ENCODE data around the gene PCBP3.

PCBP3 gene

GRCh38 chr21:45779226-45779625 lies 135.7 kb downstream of the PCBP3 start:
- Mint-ChIP-seq H3K9me3 (peaks cover 9% of the 10 kb centered on the region), H3K27me3 (no peaks in the 10 kb centered on the region), H3K4me3 (no peak overlapping the region), H3K36me3 (peaks cover 14% of the 10 kb centered on the region), H3K27ac (no peak overlapping the region), H3K4me1 (no peaks in the 10 kb centered on the region)

- Mint-ChIP-seq H3K27me3 (no peaks in the 10 kb centered on the region), H3K27ac (no peak overlapping the region), H3K4me3 (no peak overlapping the region)
Measured at GRCh38 chr21:45780647-45781046, 137.1 kb downstream of the PCBP3 start.

GRCh38 chr21:45781741-45782140 lies 138.2 kb downstream of the PCBP3 start:
- H3K4me3 Mint-ChIP-seq = no peak overlapping the region
- H3K27ac Mint-ChIP-seq = no peak overlapping the region
- peaks cover 6% of the 10 kb centered on the region for H3K9me3 Mint-ChIP-seq
- no peaks in the 10 kb centered on the region for H3K4me1 Mint-ChIP-seq
- H3K27me3 Mint-ChIP-seq = no peaks in the 10 kb centered on the region
- H3K36me3 Mint-ChIP-seq = peaks cover 9% of the 10 kb centered on the region

More at GRCh38 chr21:45780647-45781046, 137.1 kb downstream of the PCBP3 start:
- Mint-ChIP-seq H3K36me3 (peaks cover 14% of the 10 kb centered on the region), H3K4me1 (no peaks in the 10 kb centered on the region), H3K9me3 (peaks cover 9% of the 10 kb centered on the region)

- Mint-ChIP-seq H3K27me3 (no peaks in the 10 kb centered on the region), H3K4me3 (no peak overlapping the region), H3K9me3 (no peaks in the 10 kb centered on the region), H3K4me1 (peaks cover 8% of the 10 kb centered on the region), H3K27ac (no peak overlapping the region), H3K36me3 (no peaks in the 10 kb centered on the region)
Measured at GRCh38 chr21:45786660-45787059, 143.1 kb downstream of the PCBP3 start.

- Mint-ChIP-seq H3K4me3 (no peak overlapping the region), H3K27me3 (no peaks in the 10 kb centered on the region), H3K4me1 (peaks cover 8% of the 10 kb centered on the region), H3K27ac (no peak overlapping the region), H3K9me3 (no peaks in the 10 kb centered on the region), H3K36me3 (no peaks in the 10 kb centered on the region)
Measured at GRCh38 chr21:45787371-45787770, 143.8 kb downstream of the PCBP3 start.

- Mint-ChIP-seq H3K9me3 (no peaks in the 10 kb centered on the region), H3K36me3 (no peaks in the 10 kb centered on the region), H3K27ac (peak overlapping the region; percentile 65), H3K27me3 (no peaks in the 10 kb centered on the region), H3K4me3 (no peak overlapping the region), H3K4me1 (peaks cover 8% of the 10 kb centered on the region)
Measured at GRCh38 chr21:45788198-45788597, 144.7 kb downstream of the PCBP3 start.

- H3K36me3 Mint-ChIP-seq = no peaks in the 10 kb centered on the region
- no peaks in the 10 kb centered on the region for H3K9me3 Mint-ChIP-seq
- H3K27me3 Mint-ChIP-seq = no peaks in the 10 kb centered on the region
- peak overlapping the region; percentile 65 for H3K27ac Mint-ChIP-seq
- peaks cover 8% of the 10 kb centered on the region for H3K4me1 Mint-ChIP-seq
- no peak overlapping the region for H3K4me3 Mint-ChIP-seq
Measured at GRCh38 chr21:45788637-45789506, 145.3 kb downstream of the PCBP3 start.

GRCh38 chr21:45790427-45790826 lies 146.9 kb downstream of the PCBP3 start:
- peaks cover 8% of the 10 kb centered on the region for H3K4me1 Mint-ChIP-seq
- H3K36me3 Mint-ChIP-seq = no peaks in the 10 kb centered on the region
- H3K27ac Mint-ChIP-seq = peak overlapping the region; percentile 33
- H3K4me3 Mint-ChIP-seq = no peak overlapping the region
- no peaks in the 10 kb centered on the region for H3K27me3 Mint-ChIP-seq
- no peaks in the 10 kb centered on the region for H3K9me3 Mint-ChIP-seq

- Mint-ChIP-seq H3K9me3 (no peaks in the 10 kb centered on the region), H3K27me3 (no peaks in the 10 kb centered on the region), H3K36me3 (no peaks in the 10 kb centered on the region), H3K27ac (no peak overlapping the region), H3K4me3 (no peak overlapping the region), H3K4me1 (peaks cover 8% of the 10 kb centered on the region)
Measured at GRCh38 chr21:45791562-45792418, 148.3 kb downstream of the PCBP3 start.

- Mint-ChIP-seq H3K9me3 (no peaks in the 10 kb centered on the region), H3K36me3 (no peaks in the 10 kb centered on the region), H3K27ac (no peak overlapping the region), H3K27me3 (no peaks in the 10 kb centered on the region), H3K4me1 (peaks cover 8% of the 10 kb centered on the region), H3K4me3 (no peak overlapping the region)
Measured at GRCh38 chr21:45792682-45793383, 149.3 kb downstream of the PCBP3 start.

- Mint-ChIP-seq H3K36me3 (no peaks in the 10 kb centered on the region), H3K27me3 (no peaks in the 10 kb centered on the region), H3K9me3 (no peaks in the 10 kb centered on the region), H3K27ac (no peak overlapping the region), H3K4me3 (no peak overlapping the region), H3K4me1 (peaks cover 3% of the 10 kb centered on the region)
Measured at GRCh38 chr21:45794027-45794426, 150.5 kb downstream of the PCBP3 start.

GRCh38 chr21:45796003-45796402 lies 152.5 kb downstream of the PCBP3 start:
- no peaks in the 10 kb centered on the region for H3K4me1 Mint-ChIP-seq
- no peak overlapping the region for H3K4me3 Mint-ChIP-seq
- H3K27me3 Mint-ChIP-seq = no peaks in the 10 kb centered on the region
- no peaks in the 10 kb centered on the region for H3K36me3 Mint-ChIP-seq
- H3K27ac Mint-ChIP-seq = no peak overlapping the region
- H3K9me3 Mint-ChIP-seq = no peaks in the 10 kb centered on the region

- no peaks in the 10 kb centered on the region for H3K27me3 Mint-ChIP-seq
- no peaks in the 10 kb centered on the region for H3K36me3 Mint-ChIP-seq
- H3K9me3 Mint-ChIP-seq = no peaks in the 10 kb centered on the region
- H3K4me3 Mint-ChIP-seq = no peak overlapping the region
- no peaks in the 10 kb centered on the region for H3K4me1 Mint-ChIP-seq
- no peak overlapping the region for H3K27ac Mint-ChIP-seq
Measured at GRCh38 chr21:45797338-45797737, 153.8 kb downstream of the PCBP3 start.

GRCh38 chr21:45799765-45800338 lies 156.3 kb downstream of the PCBP3 start:
- Mint-ChIP-seq H3K9me3 (no peaks in the 10 kb centered on the region), H3K27me3 (no peaks in the 10 kb centered on the region), H3K27ac (no peak overlapping the region), H3K36me3 (no peaks in the 10 kb centered on the region), H3K4me3 (no peak overlapping the region), H3K4me1 (no peaks in the 10 kb centered on the region)

GRCh38 chr21:45800339-45801080 lies 157.0 kb downstream of the PCBP3 start:
- H3K27ac Mint-ChIP-seq = no peak overlapping the region
- no peaks in the 10 kb centered on the region for H3K4me1 Mint-ChIP-seq
- no peaks in the 10 kb centered on the region for H3K36me3 Mint-ChIP-seq
- no peaks in the 10 kb centered on the region for H3K9me3 Mint-ChIP-seq
- H3K4me3 Mint-ChIP-seq = no peak overlapping the region
- H3K27me3 Mint-ChIP-seq = no peaks in the 10 kb centered on the region
